PC-3 (cell line): ENCODE data around the gene ATP2B2. TPM values are rescaled to one million over a fixed set of nuclear protein-coding genes. Genes with fewer than 3 reads are reported as not detected.

Source experiments
- ATAC-seq: fragments of 200-7000 bp; cut with Tn5 transposase; 2 replicates; pipeline ENCODE4 v1.9.1; 2020; ENCODE audit warnings: mild to moderate bottlenecking, moderate library complexity
- BruUV-seq: library from RNA; stranded (reverse); fragments of 400-500 nt; replicated peaks from 2 replicates; lab custom pipeline; 2021; lab: Mats Ljungman, UMichigan
- CTCF ChIA-PET: fragments of 300-600 bp; sonication (Branson Sonifier 250); formaldehyde crosslinking; loops from one replicate; lab custom pipeline; 2022; ENCODE audit warnings: antibody characterized with exemption; lab: Charles Lee
- POLR2A ChIA-PET: fragments of 300-600 bp; sonication (Branson Sonifier 250); formaldehyde crosslinking; loops from one replicate; lab custom pipeline; 2022; ENCODE audit warnings: antibody characterized with exemption; ENCODE audit not compliant: unreplicated experiment; lab: Charles Lee
- DNase-seq: peaks from one replicate; pipeline ENCODE4 v3.0.0-alpha.2; 2015
- H2AFZ ChIP-seq: fragments of 300-600 bp; sonication (generic); 2 replicates; pipeline ENCODE4 v1.6.0; 2016; ENCODE audit warnings: antibody characterized with exemption, low read length
- H3F3A ChIP-seq: fragments of 300-600 bp; sonication (generic); one replicate; pipeline ENCODE4 v1.6.0; 2017; ENCODE audit warnings: antibody characterized with exemption, low read length, control low read depth, mild to moderate bottlenecking; ENCODE audit not compliant: unreplicated experiment
- H3K27ac ChIP-seq: fragments of 300-600 bp; sonication (generic); 2 replicates; pipeline ENCODE4 v1.5.1; 2016; ENCODE audit warnings: mild to moderate bottlenecking, low read length
- H3K27me3 ChIP-seq: fragments of 300-600 bp; sonication (generic); 2 replicates; pipeline ENCODE4 v1.6.1; 2016; ENCODE audit warnings: low read length, mixed read lengths
- H3K36me3 ChIP-seq: fragments of 300-600 bp; sonication (generic); 2 replicates; pipeline ENCODE4 v1.6.1; 2016; ENCODE audit warnings: low read depth, mixed run types, low read length, mixed read lengths
- H3K4me1 ChIP-seq: fragments of 300-600 bp; sonication (generic); 2 replicates; pipeline ENCODE4 v1.5.1; 2016; ENCODE audit warnings: low read length; ENCODE audit not compliant: insufficient read depth
- H3K4me2 ChIP-seq: fragments of 300-600 bp; sonication (generic); 2 replicates; pipeline ENCODE4 v1.6.0; 2016; ENCODE audit warnings: low read length
- H3K4me3 ChIP-seq: fragments of 300-600 bp; sonication (generic); 2 replicates; pipeline ENCODE4 v1.5.1; 2016; ENCODE audit warnings: mild to moderate bottlenecking, low read length, mixed read lengths
- H3K79me2 ChIP-seq: fragments of 300-600 bp; sonication (generic); 2 replicates; pipeline ENCODE4 v1.6.1; 2017; ENCODE audit warnings: low read length, mixed read lengths
- H3K9ac ChIP-seq: fragments of 300-600 bp; sonication (generic); 2 replicates; pipeline ENCODE4 v1.6.0; 2016; ENCODE audit warnings: mild to moderate bottlenecking, low read length
- H3K9me2 ChIP-seq: fragments of 300-600 bp; sonication (generic); replicated peaks from 2 replicates; pipeline ENCODE4 v1.6.1; 2016; ENCODE audit warnings: mixed run types, low read length, mixed read lengths
- H3K9me3 ChIP-seq: fragments of 300-600 bp; sonication (generic); 2 replicates; pipeline ENCODE4 v1.6.1; 2016; ENCODE audit warnings: low read length, mixed read lengths
- H4K20me1 ChIP-seq: fragments of 300-600 bp; sonication (generic); 2 replicates; pipeline ENCODE4 v1.6.1; 2016; ENCODE audit warnings: low read length, mixed read lengths
- EZH2 ChIP-seq: fragments of 300-600 bp; sonication (generic); IDR thresholded peaks from one replicate; pipeline ENCODE4 v1.6.1; 2017; ENCODE audit warnings: antibody characterized with exemption, mild to moderate bottlenecking, low read length; ENCODE audit not compliant: unreplicated experiment
- EZH2phosphoT487 ChIP-seq: fragments of 300-600 bp; sonication (generic); IDR thresholded peaks from 2 replicates; pipeline ENCODE4 v1.6.1; 2018; ENCODE audit warnings: mild to moderate bottlenecking, antibody characterized with exemption, low read length, borderline replicate concordance
- intact Hi-C: fragments of 100-400 bp; cut with micrococcal nuclease; formaldehyde crosslinking; loops from 2 replicates; pipeline ENCODE4 v1.9.0; 2023
- total RNA-seq: library from RNA; depleted of rRNA; stranded (reverse); fragments of >200 nt; gene quantifications from 2 replicates; pipeline ENCODE4 v1.2.3, GENCODE V29; 2014
- TF ChIP-seq, protein P1 (sequence below): fragments of 300-600 bp; sonication (generic); conservative IDR thresholded peaks from 2 replicates; pipeline ENCODE4 v1.5.1; 2017; ENCODE audit warnings: antibody characterized with exemption, low read depth, mild to moderate bottlenecking, low read length

The ATP2B2 gene
- total RNA-seq, 1 experiment from 2014 or later: not detected

DNA sequence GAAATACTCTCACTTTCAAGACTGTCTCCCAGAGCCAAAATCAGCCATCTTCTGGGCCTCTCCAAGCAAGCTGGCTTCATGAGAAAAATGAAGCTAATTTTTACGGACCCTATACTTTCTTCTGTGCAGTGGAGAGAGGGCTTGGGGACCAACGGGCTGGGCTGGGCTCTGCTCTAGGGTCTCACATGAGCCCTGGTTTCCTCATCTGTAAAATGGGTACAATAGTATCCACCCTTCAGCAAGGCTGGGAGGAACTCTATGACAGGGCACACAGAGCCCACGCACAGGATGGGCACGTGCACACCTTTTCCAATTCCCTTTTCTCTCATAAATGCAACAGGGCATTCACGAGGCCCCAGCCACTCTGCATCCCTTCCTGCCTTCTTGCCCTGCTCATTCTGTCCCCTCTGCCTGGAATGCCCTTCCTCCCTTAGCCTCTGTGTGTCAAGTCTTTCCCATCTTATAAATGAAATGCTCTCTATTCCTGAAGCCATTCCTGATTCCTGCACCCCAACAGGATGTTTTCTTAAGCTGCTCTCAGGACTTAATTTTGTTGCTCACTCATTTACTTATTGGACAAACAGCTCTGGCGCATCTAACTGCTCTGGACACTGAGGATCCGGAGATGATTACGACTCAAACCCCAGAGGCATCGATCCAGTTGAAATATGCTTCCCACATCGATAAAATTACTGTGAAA is 151.6 kb downstream of the ATP2B2 start:
- H2AFZ ChIP-seq: no peak overlapping the region
- H3K79me2 ChIP-seq: no peaks in the 10 kb centered on the region
- ChIA-PET CTCF (no interaction called here), POLR2A (no interaction called here)
- H3K27ac ChIP-seq: peak overlapping the region; percentile 63
- DNase-seq (no peak), ATAC-seq (no peak)
- no peaks in the 10 kb centered on the region for H3F3A ChIP-seq
- intact Hi-C loops: no loop called here
- no peaks in the 10 kb centered on the region for H3K36me3 ChIP-seq
- no peaks in the 10 kb centered on the region for H3K27me3 ChIP-seq
- peaks cover 48% of the 10 kb centered on the region for H3K4me1 ChIP-seq
- no peak overlapping the region for H3K4me2 ChIP-seq
- no peaks in the 10 kb centered on the region for H4K20me1 ChIP-seq
- no peaks in the 10 kb centered on the region for H3K9me2 ChIP-seq
- no peak overlapping the region for H3K4me3 ChIP-seq
- H3K9ac ChIP-seq: peak overlapping the region; percentile 27; the same call in 1 of the 2 replicates
- no TSS peak for BruUV-seq
- no peak for TF ChIP-seq EZH2
- TF ChIP-seq, protein P1, sequence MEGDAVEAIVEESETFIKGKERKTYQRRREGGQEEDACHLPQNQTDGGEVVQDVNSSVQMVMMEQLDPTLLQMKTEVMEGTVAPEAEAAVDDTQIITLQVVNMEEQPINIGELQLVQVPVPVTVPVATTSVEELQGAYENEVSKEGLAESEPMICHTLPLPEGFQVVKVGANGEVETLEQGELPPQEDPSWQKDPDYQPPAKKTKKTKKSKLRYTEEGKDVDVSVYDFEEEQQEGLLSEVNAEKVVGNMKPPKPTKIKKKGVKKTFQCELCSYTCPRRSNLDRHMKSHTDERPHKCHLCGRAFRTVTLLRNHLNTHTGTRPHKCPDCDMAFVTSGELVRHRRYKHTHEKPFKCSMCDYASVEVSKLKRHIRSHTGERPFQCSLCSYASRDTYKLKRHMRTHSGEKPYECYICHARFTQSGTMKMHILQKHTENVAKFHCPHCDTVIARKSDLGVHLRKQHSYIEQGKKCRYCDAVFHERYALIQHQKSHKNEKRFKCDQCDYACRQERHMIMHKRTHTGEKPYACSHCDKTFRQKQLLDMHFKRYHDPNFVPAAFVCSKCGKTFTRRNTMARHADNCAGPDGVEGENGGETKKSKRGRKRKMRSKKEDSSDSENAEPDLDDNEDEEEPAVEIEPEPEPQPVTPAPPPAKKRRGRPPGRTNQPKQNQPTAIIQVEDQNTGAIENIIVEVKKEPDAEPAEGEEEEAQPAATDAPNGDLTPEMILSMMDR: no peak
- no peaks in the 10 kb centered on the region for H3K9me3 ChIP-seq

DNA sequence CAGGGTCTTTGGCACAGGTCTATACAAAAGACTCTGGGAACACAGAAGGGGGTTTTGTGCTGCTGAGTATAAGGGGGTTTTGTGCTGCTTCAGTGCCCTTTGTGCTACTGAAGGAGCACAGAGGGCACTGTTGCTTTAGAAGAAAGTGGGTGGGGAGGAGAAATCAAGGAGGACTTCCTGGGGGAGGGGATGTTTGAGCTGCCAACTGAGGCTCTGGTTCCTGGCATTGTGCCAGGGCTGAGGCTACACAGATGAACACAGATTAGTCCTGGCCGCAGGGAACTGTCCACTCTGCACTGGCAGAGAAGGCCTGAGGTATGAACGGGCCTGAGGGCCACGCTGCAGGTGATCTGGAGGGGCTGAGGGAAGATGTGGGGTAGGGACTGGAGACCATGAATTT is 152.2 kb downstream of the ATP2B2 start:
- ATAC-seq (no peak), DNase-seq (no peak)
- Histone ChIP-seq H3K4me3 (no peak overlapping the region), H3F3A (no peaks in the 10 kb centered on the region), H3K9me2 (no peaks in the 10 kb centered on the region), H3K27ac (peak overlapping the region; percentile 63), H3K27me3 (no peaks in the 10 kb centered on the region), H3K4me2 (peak overlapping the region; percentile 10), H3K9me3 (no peaks in the 10 kb centered on the region), H3K9ac (peak overlapping the region; percentile 27; the same call in 1 of the 2 replicates), H2AFZ (no peak overlapping the region), H3K79me2 (no peaks in the 10 kb centered on the region), H4K20me1 (no peaks in the 10 kb centered on the region), H3K4me1 (peaks cover 48% of the 10 kb centered on the region), H3K36me3 (no peaks in the 10 kb centered on the region)
- CTCF ChIA-PET: no interaction called here
- TF ChIP-seq, protein P1: no peak
- TF ChIP-seq EZH2: no peak
- TF ChIP-seq EZH2phosphoT487: no peak
- no TSS peak for BruUV-seq
- POLR2A ChIA-PET: no interaction called here
- intact Hi-C loops: no loop called here

DNA sequence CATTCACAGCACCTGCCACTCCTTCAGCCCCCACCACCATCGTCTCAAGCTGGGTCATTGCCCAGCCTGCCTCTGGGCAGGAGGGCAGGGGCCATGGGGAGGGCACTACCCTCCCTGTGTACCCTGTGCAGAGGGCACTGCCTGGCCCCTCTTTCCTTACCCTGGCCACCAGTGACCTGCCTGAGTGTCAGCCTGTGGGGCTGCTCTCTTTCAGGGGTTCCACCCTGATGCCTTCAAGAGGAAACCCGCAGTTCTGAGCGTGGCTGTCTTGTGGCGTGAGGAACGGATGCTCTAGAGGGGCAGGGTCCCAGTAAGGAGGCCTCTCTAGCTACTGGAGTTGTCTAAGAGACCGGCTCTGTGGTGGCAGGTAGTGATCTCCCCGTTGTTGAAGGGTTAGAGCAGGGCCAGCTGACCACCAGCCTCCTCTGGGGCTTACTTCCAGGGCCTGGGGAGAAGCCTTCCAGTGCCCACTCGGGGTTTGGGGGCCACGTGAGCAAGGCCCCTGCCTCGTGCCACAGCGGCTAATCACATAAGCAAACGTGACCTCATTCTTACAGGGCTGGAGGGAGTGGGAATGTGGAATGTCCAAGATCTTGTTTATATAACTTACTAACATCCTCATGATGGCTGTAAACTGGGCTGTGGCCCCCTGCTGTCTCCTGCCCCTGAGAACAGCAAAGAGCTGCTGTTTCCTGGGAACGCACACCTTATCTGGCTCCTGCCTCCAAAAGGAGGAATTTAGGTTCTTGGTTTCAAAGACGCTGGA is 153.1 kb downstream of the ATP2B2 start:
- no peaks in the 10 kb centered on the region for H3K27me3 ChIP-seq
- peak; percentile 70 for DNase-seq
- no peaks in the 10 kb centered on the region for H3K9me3 ChIP-seq
- CTCF ChIA-PET: no interaction called here
- BruUV-seq: TSS peak; percentile 63
- peak; percentile 69 for ATAC-seq
- H3K4me2 ChIP-seq: peak overlapping the region; percentile 10
- peak overlapping the region; percentile 63 for H3K27ac ChIP-seq
- no peaks in the 10 kb centered on the region for H3K79me2 ChIP-seq
- H3K4me3 ChIP-seq: no peak overlapping the region
- no peak overlapping the region for H2AFZ ChIP-seq
- no peaks in the 10 kb centered on the region for H4K20me1 ChIP-seq
- no peaks in the 10 kb centered on the region for H3K36me3 ChIP-seq
- peaks cover 42% of the 10 kb centered on the region for H3K4me1 ChIP-seq
- POLR2A ChIA-PET: interaction anchor here (0.8 kb wide), 1 partner anchor 14 kb away, joined by 3 read pairs; no protein-coding TSS in a partner anchor
- H3K9me2 ChIP-seq: no peaks in the 10 kb centered on the region
- peak overlapping the region; percentile 31; the same call in 1 of the 2 replicates for H3K9ac ChIP-seq
- no peak for TF ChIP-seq EZH2
- TF ChIP-seq, protein P1: no peak
- no peak for TF ChIP-seq EZH2phosphoT487
- H3F3A ChIP-seq: no peaks in the 10 kb centered on the region
- intact Hi-C loops: no loop called here
